Measurements from ENCODE around the gene CCDC97.

CCDC97 gene

DNA sequence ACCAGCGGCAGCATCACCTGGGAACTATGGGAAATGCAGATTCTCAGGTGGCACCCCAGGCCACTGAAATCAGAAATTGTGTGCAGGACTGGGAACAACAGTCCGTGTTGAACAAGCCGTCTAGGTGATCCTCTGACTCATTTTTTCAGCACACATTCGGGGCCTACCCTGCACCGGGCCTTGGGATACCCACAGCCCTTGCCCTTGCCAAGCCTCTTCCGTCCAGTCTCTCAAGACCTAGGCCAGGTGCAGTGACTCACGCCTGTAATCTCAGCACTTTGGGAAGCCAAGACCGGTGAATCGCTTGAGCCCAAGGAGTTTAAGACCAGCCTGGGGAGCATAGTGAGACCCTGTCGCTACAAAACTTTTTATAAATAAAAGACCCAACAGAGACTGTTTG, 25.5 kb downstream of the CCDC97 start:
- TF ChIP-seq, protein P1, sequence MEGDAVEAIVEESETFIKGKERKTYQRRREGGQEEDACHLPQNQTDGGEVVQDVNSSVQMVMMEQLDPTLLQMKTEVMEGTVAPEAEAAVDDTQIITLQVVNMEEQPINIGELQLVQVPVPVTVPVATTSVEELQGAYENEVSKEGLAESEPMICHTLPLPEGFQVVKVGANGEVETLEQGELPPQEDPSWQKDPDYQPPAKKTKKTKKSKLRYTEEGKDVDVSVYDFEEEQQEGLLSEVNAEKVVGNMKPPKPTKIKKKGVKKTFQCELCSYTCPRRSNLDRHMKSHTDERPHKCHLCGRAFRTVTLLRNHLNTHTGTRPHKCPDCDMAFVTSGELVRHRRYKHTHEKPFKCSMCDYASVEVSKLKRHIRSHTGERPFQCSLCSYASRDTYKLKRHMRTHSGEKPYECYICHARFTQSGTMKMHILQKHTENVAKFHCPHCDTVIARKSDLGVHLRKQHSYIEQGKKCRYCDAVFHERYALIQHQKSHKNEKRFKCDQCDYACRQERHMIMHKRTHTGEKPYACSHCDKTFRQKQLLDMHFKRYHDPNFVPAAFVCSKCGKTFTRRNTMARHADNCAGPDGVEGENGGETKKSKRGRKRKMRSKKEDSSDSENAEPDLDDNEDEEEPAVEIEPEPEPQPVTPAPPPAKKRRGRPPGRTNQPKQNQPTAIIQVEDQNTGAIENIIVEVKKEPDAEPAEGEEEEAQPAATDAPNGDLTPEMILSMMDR (IDR thresholded peaks at IDR 0.05; ENCODE audit: insufficient read depth, low read length, poor library complexity, severe bottlenecking) = no peak
- no peak for TF ChIP-seq EZH2phosphoT487 (conservative IDR thresholded peaks at IDR 0.05; ENCODE audit: low read length)
- Histone ChIP-seq H3F3A (ENCODE audit: insufficient read depth) (no peaks in the 10 kb centered on the region), H3K9me3 (ENCODE audit: insufficient read depth, low read length) (no peaks in the 10 kb centered on the region), H3K9me2 (replicated peaks; ENCODE audit: insufficient read depth, low read length) (no peaks in the 10 kb centered on the region), H3K9ac (ENCODE audit: low read length) (no peak overlapping the region), H3K27me3 (ENCODE audit: low read length) (no peaks in the 10 kb centered on the region), H4K20me1 (ENCODE audit: low read depth, low read length) (no peaks in the 10 kb centered on the region), H3K4me2 (ENCODE audit: low read depth, low read length, poor library complexity, severe bottlenecking) (no peak overlapping the region), H3K79me2 (ENCODE audit: insufficient read depth, low read length) (peaks cover 4% of the 10 kb centered on the region), H3K4me3 (ENCODE audit: insufficient read depth, low read length, poor library complexity, severe bottlenecking) (no peak overlapping the region), H2AFZ (ENCODE audit: low read depth, low read length, severe bottlenecking) (no peak overlapping the region), H3K36me3 (ENCODE audit: low read length) (peaks cover 5% of the 10 kb centered on the region; the same call in 1 of the 2 replicates), H3K27ac (ENCODE audit: low read depth, low read length) (no peak overlapping the region)

DNA sequence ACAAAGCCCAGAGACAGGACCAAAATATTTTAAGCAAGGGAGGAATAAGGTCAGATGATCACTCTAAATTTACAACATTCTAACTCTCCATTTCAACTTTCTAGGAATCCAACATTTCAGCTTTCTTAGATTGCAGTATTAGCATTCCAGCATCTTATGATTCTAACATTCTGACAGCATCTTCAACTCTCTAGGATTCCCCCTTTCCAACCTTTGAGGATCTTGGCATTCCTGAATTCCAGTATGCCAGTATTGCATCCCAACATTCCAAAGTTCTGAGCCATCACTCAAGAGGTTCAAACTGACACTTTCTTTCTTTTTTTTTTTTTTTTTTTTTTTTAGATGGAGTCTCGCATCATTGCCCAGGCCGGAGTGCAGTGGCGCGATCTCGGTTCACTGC, 30.0 kb downstream of the CCDC97 start:
- Histone ChIP-seq H4K20me1 (ENCODE audit: low read depth, low read length) (no peaks in the 10 kb centered on the region), H3K4me2 (ENCODE audit: low read depth, low read length, poor library complexity, severe bottlenecking) (no peak overlapping the region), H3K79me2 (ENCODE audit: insufficient read depth, low read length) (peaks cover 4% of the 10 kb centered on the region), H3K4me3 (ENCODE audit: insufficient read depth, low read length, poor library complexity, severe bottlenecking) (no peak overlapping the region), H3K9me3 (ENCODE audit: insufficient read depth, low read length) (no peaks in the 10 kb centered on the region), H3K9me2 (replicated peaks; ENCODE audit: insufficient read depth, low read length) (no peaks in the 10 kb centered on the region), H3F3A (ENCODE audit: insufficient read depth) (no peaks in the 10 kb centered on the region), H3K27ac (ENCODE audit: low read depth, low read length) (no peak overlapping the region), H3K9ac (ENCODE audit: low read length) (no peak overlapping the region), H2AFZ (ENCODE audit: low read depth, low read length, severe bottlenecking) (no peak overlapping the region), H3K27me3 (ENCODE audit: low read length) (no peaks in the 10 kb centered on the region), H3K36me3 (ENCODE audit: low read length) (peaks cover 4% of the 10 kb centered on the region; the same call in 1 of the 2 replicates)
- TF ChIP-seq EZH2phosphoT487 (conservative IDR thresholded peaks at IDR 0.05; ENCODE audit: low read length) = no peak
- TF ChIP-seq, protein P1 (IDR thresholded peaks at IDR 0.05; ENCODE audit: insufficient read depth, low read length, poor library complexity, severe bottlenecking) = no peak

DNA sequence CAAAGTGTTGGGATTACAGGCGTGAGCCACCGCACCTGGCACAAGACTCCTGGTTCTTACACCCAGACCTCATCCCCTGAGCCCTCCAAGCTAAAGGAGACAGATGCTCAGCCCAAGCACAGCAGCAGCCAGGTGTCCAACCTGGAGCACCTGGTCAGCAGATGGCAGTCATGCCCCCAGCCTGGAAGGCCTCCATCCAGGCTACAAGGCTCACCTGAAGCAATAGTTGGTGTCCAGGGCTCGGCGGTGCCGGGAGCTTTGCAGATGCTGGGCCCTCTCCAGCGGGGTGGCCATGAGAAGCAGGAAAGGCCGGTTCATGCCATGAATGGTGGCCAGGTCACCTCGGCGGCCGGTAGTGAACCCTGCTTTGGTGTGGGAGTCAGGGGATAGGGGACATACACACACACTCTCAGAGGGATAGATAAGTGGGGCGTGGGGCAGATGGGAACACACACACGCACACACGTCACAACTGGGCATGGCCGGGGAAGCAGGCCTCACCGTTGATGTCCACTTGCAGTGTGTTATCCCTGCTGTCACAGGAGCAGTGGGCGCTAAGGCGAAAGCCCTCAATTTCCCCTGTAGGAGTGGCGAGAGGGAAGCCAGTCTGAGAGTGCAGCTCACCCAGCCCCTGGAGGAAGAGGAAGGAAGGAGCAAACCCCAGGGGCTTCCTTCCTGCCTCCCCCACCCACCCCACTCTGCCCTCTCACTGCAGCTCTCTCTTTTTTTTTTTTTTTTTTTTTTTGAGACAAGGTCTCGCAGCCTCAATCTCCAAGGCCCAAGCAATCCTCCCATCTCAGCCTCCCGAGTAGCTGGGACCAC, 31.9 kb downstream of the CCDC97 start:
- H3K9ac ChIP-seq (ENCODE audit: low read length) = no peak overlapping the region
- H3K27me3 ChIP-seq (ENCODE audit: low read length) = no peaks in the 10 kb centered on the region
- no peak overlapping the region for H3K4me3 ChIP-seq (ENCODE audit: insufficient read depth, low read length, poor library complexity, severe bottlenecking)
- H4K20me1 ChIP-seq (ENCODE audit: low read depth, low read length) = no peaks in the 10 kb centered on the region
- TF ChIP-seq, protein P1 (IDR thresholded peaks at IDR 0.05; ENCODE audit: insufficient read depth, low read length, poor library complexity, severe bottlenecking) = no peak
- TF ChIP-seq EZH2phosphoT487 (conservative IDR thresholded peaks at IDR 0.05; ENCODE audit: low read length) = no peak
- H3K27ac ChIP-seq (ENCODE audit: low read depth, low read length) = no peak overlapping the region
- no peaks in the 10 kb centered on the region for H3K9me3 ChIP-seq (ENCODE audit: insufficient read depth, low read length)
- no peak overlapping the region for H3K4me2 ChIP-seq (ENCODE audit: low read depth, low read length, poor library complexity, severe bottlenecking)
- H2AFZ ChIP-seq (ENCODE audit: low read depth, low read length, severe bottlenecking) = no peak overlapping the region
- peaks cover 4% of the 10 kb centered on the region; the same call in 1 of the 2 replicates for H3K36me3 ChIP-seq (ENCODE audit: low read length)
- peaks cover 4% of the 10 kb centered on the region for H3K79me2 ChIP-seq (ENCODE audit: insufficient read depth, low read length)
- no peaks in the 10 kb centered on the region for H3F3A ChIP-seq (ENCODE audit: insufficient read depth)
- H3K9me2 ChIP-seq (replicated peaks; ENCODE audit: insufficient read depth, low read length) = no peaks in the 10 kb centered on the region
